Glomerular visceral epithelial cell (primary cell): Measurements from ENCODE around the gene ADGRD1.

Experiments used
- DNase-seq: peaks from one replicate; pipeline ENCODE4 v3.0.0-alpha.2; 2016; ENCODE audit errors: extremely low spot score

The ADGRD1 gene

DNA sequence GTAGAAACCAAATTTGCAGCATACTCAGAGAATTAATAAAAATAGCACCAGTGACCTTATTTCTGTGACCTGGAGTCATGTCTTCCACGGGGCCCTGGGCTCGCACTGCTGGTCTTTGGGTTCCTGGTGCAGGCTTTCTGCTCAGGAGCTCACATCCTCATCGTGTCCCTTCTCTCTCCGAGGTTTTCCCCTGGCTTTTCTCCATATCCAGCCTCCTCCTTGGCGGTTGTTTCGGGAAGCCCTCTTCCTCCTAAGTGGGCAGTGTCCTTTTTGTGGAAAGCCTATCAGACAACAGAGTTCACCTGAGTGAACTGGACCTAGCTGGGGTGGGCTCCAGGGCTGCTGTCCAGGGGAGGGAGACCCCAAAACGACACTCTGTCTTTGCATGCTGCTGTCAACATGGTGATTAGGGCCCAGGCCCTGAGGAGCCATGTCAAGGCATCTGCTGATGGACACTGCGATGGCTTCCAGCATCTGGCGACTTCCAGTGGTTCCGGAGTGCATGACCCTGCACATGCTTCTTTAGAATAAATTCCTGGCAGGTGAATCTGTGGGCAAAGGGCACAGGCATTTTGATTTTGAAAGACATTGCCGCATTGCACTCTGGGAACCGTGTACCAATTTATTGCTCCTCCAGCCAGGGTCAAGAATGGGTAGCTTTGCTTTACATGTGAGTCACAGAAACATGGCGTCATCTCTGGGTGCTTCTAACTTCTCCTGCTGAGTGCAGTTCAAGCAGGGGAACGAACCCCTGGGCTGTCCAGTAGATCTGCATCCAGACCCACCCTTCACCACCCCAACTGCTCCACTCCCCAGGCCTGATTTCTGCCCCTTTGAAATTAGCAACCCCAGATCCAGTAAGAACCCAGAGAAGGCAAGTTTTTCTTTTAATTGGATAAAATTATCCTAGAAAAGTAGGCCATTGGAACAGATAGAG lies 136.8 kb downstream of the ADGRD1 start:
- no peak for DNase-seq

DNA sequence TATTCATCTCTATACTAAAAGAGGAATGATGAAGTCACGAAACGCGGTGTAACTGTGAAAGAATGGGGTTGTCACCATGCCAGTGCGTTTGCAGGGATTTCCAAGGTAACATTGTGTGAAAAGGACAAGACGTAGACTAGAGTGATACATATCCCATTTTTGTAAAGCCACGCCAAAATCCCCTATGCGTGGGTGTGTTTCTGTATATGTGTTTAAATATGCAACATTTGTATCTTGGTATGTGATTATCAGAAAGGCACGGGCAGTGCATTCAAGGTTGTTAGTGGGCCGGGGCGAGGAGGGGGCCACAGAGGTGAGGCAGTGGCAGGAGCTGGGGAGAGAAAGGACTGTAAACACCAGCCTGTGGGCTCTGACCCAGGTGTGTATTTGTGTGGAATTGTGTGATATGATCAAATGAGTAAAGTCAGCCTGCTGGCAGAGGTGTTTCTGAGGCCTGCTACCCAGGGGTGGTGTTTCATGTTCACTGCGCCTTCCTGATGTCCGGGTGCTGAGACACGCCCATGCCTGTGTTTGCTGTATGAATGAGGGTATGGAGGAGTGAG lies 137.8 kb downstream of the ADGRD1 start:
- no peak for DNase-seq

DNA sequence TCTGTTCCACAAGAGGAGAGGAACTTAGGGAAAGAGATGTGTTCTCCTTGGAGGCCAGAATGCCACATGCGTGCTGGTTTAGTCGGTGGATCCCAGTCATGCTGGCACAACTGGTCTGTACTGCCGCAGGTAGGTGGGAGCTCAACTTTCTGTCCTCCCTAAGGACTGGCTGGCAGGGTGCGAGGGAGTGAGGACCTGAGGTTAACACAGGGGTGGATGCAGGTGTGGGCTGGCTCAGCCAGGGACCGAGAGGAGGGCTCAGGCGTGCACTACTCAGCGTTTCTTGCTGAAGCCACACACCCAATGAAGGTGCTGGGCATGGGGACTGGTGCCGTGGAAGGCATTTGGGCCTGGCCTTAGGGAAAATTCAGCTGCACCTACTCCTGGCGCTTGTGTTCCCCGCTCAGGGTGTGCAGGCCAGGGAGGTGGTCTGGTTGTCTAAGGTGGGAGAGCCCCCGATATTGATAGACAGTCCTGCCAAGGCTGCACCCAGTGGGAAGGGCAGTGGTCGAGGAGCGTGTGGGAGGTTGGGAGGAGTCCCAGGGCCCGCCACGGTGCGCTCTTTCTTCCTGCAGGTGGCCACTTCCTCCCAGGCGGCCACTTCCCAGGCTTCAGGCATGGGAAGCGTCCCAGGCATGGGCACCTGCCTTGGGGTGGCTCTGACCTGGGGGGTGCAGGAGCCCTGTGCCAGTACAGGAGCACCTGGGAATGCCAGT lies 138.4 kb downstream of the ADGRD1 start:
- DNase-seq: no peak

DNA sequence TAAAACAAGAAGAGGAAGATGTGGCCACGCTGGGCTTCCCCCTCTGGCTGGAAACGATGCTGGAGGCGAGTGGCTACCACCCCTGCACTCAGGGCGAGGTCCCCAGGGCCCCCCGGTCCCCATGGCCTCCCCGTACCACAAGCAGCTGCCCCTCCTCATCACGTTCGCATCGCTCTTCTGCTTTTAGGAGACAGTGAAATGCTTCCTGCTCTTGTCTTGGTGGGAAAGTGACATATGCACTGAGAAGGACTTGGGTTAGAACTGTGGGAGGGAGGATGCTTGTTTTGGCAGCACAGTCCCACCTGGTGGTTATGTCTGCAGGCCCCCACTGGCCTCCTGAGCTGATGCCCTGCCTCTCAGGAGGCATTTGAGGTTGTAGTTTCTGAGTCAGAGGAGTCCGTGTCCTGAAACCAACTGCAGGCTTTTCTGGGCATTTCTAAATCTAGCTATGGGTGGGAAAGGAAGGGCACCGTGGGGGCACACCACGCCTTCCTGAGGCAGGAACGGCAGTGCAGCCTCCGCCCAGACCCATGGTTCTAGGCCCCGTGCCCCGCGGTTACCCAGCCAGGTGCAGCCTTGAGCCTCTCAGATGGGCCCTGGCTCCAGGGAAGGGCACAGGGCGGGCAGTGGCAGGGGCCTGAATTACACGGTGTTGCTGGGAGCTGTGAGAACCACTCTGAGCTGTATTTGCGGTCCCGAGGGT lies 139.3 kb downstream of the ADGRD1 start:
- peak; percentile 2 for DNase-seq

DNA sequence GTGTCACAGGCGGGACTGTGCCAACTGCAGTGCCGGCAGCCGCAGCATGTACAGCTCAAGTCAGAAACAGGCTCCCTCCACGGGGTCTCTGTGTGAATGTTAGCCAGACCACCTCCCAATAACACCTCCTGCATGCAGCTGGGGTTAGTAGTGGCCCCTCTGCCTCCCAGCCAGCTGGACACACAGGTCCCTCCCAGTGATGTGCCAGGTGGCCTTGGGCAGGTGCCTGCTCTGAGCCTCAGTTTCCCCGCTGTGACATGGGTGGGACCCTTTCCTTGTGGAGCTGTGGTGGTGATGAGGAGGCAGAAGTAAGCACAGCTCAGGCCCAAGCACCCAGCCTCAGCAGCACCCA lies 139.9 kb downstream of the ADGRD1 start:
- no peak for DNase-seq

DNA sequence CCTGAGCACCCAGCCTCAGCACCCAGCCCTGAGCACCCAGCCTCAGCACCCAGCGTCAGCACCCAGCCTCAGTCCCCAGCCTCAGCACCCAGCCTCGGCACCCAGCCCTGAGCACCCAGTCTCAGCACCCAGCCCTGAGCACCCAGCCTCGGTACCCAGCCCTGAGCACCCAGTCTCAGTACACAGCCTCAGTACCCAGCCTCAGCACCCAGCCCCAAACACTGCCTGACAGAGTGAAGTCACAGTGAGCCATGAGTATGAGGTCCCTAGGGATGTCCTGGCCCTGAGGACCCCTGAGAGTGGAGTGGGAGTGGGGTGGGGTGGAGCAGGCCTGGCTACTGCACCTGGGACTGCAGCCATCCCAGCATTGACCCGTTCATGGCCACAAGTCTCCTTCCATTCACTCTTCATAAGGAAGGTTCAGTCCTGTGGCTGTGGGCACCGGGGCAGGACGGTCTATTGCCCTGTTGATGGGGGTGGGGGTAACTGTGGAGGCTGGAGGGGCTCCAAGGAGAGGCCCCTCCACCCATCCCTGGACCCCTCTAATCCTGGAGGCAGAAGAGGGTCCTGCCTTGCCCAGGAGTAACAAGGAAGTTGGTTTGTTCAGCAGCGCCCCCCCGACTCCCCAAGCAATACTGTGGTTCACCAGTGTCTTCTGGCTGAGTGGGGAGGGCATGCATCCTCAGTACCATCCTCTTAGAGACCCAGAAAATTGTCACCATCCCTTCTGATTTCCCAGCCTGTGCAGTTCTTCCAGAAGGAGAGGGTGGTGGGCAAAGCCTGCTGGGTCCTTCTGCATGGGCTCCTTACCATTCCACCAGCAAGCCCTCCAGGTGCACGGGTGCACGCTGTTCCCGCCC lies 140.5 kb downstream of the ADGRD1 start:
- DNase-seq: no peak

DNA sequence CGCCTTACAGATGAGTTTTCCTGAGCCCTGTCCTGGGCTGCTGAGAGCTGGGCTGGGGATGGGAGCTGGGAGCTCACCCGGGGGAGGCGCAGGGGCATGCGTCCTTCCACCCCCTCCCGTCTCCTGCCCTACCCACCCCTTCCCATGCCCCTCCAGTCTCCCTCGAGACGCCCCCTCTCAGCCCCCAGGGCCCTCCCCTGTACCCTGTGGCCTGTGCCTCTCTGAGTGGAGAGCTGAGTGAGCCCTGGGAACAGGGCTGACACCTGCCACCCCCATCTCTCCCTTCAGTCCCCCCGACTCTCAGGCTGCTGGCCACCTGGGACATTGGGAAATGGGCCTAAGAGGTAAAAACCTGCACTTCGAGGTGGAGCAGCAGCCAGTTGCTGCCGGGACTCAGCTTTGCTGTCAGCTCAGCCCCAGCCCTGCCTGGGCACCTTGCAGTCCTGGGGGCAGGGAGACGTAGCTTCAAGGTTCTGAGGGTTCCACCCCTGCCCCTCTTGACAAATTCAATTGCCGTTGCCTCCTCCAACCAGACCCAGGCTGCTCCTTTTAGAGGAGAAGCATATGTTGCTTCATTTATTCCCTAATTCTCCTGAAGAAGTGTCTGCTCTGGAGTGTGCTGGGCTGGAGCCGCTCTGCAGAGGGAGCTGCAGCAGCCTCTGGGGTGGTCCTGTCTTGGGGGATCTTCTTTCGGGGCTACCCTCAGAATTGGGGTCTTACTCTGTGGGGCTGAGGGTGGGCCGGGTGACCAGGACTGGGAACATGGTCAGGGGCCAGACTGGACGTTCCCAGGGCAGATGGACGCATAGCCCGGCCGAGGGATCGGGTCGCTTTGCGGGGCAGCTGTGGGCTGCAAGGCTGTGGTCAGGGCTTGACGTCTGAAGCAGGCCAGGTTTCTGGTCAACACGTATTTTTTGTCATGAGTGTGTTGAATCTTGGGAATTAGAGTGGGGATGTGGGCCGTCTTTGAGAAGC lies 141.4 kb downstream of the ADGRD1 start:
- no peak for DNase-seq

DNA sequence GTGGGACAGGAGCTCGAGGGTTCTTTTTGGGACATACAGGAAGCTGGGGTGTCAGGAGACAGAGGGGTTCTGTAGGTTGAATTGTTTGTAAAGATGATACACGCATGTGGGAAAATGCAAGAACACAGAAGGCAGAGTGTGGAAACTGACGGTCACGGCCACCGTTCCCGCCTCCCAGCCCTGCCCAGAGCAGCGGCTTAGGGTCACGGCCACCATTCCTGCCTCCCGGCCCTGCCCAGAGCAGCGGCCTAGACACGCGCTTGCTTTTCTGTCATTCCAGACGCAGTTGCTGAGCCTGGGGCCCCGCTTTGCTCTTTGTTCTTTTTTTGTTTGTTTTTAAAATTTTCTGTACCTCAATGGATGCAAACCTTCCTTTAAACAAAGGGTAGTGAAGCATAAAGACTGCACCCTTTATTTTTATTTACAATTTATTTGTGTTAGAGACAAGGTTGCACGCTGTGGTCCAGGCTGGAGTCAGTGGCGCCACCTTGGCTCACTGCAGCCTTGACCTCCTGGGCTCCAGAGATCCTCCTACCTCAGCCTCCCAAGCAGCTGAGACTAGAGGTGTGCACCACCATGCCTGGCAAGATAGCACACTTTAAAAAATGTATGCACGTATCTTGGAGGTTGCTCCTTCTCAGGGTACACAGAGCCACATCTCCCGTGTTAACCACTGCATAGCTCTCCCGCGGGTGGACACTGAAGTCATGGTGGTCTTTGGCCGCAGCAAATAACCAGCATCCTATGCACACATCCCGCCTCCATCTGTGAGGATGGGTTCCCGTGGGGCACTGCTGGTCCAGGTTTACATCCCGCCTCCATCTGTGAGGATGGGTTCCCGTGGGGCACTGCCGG lies 142.3 kb downstream of the ADGRD1 start:
- no peak for DNase-seq

DNA sequence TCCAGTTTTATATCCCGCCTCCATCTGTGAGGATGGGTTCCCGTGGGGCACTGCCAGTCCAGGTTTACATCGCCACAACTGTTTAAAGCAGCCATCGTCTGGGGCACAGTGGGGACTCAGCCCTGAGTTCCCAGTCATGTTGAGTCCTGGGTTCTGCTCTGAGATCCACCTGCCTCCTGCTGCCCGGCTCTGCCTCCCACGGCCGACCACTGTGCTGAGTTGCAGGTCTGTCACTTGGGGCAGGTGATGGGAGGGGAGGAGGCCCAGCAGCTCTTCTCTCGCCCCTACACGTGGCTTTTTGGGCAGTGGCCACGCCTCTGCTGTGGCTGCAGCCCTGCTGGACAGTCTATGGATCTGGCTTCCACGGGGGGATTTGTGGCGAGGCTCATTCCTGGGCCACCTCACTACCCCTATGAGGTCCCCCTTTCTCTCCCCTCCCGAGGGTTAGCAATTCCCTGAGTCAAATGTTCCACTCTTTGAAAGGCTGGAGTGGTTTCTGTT lies 143.0 kb downstream of the ADGRD1 start:
- DNase-seq: no peak

DNA sequence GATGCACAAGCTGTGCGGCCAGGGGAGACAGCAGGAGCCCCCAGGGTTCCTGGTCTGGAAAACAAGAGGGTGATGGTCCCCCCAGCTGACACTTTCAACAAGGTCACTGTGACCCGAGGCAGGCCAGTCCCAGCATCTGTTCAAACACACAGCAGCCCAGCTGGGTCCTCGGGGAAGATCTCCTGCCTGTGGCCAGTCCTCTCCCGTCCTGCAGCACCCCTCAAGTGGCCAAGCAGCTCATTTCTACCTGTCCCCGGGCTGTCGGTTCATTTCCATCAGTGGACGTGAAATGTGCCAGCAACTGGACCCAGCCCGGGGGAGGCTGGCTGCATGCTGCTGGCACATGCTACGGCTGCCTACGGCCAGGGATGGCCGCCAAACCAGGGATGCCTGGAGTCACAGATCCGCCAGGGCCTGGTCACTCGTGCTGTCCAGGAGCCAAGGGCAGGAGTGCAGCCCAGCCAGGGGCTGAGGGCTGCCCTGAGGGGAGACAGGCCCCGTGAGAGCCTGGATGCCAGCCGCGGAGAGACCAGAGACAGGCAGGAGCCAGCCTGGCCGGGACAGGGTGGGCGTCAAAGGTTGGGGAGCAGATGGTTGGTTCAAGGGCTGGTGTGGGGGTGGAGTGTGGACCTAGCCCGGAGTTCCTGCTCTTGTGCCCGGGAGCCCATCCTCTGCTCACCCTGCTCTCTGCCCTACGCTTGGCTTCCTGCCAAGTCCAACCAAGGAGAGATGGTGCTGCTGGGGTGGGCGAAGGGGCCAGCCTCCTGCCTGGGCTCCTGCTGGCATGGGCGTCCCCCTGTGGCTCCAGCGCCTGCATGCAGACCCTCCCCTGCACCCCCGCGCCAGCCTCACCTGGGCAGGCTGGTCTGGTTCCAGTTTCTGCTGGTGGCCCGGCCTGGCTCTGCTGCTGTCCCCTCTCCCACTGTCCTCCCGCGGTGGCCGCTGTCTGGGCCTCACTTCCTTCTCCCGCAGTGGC lies 143.8 kb downstream of the ADGRD1 start:
- no peak for DNase-seq

DNA sequence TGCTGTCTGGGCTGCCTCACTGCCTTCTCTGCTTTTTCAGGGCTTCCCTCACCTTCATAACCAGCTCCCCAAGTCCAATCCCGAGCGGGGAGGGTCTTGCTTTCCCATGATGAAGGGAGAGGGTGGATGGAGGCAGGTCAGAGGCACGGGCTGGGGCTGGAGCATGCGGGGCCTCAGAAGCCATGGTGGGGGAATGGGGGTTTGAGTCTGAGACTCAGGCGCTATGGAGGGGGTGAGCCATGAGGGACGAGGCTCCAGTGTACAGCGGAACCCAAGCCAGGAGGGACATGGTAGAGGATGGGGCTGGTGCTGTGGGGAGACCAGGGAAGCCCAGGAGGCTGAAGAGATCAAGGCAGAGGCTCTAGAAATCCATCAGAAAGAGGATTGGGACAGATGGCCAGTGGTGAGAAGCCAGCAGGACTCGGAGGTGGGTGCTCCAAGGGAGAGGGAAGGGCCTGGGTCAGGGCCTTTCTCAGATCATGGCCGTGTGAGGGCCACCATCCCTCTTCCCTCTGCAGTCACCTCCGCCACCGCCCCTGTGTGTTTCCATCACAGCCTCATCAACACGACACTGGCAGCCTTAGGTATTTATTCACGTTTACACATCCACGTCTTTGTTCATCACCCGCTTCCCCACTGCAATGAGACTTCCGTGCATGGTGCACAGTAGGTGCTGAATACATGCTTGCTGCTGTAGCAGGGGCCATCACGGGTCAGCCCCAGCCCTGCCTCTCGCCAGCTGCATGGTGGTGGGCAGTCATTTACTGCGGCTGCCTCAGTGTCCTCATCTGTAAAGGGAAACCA lies 144.7 kb downstream of the ADGRD1 start:
- no peak for DNase-seq

DNA sequence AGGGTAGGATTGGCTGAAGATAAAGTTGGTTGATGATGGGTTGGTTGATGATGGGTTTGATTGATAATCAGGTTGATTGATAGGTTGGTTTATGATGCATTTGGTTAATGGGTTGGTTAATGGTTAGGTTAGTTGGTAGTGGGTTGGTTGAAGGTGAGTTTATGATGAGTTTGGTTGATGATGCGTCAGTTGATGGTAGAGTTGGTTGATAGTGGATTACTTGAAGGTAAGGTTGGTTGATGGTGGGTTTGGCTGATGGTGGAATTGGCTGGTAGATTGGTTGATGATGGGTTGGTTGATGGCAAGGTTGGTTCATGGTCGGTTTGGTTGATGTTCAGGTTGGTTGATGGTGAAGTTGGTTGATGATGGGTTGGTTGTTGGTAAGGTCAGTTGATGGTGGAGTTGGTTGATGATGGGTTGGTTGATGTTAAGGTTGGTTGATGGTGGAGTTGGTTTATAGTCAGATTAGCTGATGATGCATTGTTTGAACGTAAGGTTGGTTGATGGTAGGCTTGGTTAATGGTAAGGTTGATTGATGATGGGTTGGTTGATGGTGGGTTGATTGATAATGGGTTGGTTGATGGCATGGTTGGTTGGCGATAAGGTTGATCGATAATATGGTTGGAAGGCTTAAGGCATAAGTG lies 146.4 kb downstream of the ADGRD1 start:
- no peak for DNase-seq

DNA sequence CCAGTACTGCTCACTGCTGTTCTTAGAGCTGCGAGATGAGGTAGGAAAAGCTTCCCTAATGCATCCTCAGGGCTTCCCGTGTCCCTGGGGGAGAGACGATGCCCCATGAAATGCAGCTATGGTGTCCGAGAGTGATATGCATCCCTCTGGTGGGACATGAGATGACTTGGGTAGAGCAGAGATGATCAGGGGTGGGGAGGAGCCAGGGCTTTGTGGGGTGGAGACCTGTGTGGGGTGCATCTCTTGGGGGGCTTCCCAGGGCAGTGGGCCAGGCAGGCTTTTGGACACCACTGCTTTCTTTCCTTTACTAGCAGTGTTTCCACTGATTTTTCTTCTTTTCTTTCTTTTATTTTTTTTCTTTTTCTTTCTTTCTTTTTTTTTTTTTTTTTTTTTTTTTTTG lies 147.3 kb downstream of the ADGRD1 start:
- no peak for DNase-seq

DNA sequence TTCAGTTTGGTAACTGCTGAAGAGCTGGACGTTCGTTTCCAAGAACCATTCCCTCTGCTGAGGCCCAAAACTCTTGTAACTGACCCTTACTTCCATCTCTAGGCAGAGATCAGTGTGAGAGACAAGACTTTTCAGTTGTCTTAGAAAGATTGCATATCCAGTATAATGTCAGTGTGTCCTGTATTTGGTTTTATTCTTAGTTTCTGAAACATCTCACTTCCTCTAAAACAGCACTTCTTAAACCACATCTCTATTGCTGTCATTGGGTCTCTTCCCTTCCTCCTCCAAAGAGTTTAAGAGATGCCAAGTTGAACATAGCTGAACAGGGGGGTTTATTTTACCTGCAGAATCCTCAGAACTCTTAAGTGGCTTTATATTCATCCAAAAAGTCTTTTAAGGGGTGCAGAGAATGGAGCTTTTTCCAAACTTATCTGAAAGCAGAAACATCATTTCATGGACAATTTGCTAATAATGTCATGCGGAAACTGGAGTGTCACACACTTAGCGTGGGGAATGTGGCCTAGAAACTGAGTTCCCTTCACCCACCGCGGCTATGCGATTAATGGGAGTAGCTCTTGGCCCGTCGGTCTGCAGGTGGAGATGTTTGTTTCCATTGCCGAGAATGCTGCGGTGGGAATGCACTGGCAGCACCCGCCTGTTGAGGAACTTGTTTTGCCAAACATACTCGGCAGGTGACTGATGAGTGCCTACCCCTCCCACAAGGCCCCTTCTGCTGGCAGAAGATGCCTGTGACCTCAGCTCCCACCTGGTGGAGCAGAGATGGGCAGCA lies 148.2 kb downstream of the ADGRD1 start:
- no peak for DNase-seq

DNA sequence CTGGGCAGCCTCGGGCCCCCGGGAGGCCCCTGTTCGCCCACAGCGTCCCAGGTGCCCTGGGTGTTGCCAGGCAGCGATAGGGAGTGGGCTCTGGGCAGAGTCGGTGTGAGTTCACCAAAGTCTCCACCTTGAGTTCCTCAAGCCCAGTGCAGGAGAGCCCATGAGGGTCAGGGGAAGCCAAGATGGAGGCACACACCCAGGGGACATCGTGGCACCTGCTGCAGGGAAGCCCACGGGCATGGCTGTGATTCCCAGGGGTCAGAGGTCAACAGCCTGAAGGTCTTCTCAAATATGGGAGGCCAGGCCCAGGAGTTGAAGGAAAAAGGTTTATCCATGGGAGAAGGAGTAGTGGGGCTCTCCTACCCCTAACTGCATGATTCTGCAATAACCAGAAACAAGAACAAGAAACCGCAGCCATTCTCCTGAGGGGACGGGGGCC lies 148.8 kb downstream of the ADGRD1 start:
- no peak for DNase-seq
